GM23338 (cell line): ENCODE measurements around the gene EIF4A2. TPM values are rescaled to one million over a fixed set of nuclear protein-coding genes. Genes with fewer than 3 reads are reported as not detected.

Experiments
- ATAC-seq: fragments of 200-7000 bp; cut with Tn5 transposase; 3 replicates; pipeline ENCODE4 v1.9.1; 2020
- DNase-seq: peaks from one replicate; pipeline ENCODE4 v3.0.0-alpha.2; 2015; ENCODE audit warnings: low spot score
- H2AFZ ChIP-seq: fragments of 200-600 bp; sonication (generic); 2 replicates; pipeline ENCODE4 v1.8.0; 2016; ENCODE audit warnings: antibody characterized with exemption, mild to moderate bottlenecking, moderate library complexity
- H3F3A ChIP-seq: fragments of 200-600 bp; sonication (generic); replicated peaks from 2 replicates; pipeline ENCODE4 v1.8.0; 2017; ENCODE audit warnings: antibody characterized with exemption, mixed run types, low read depth
- H3K27ac ChIP-seq: fragments of 200-600 bp; sonication (generic); 2 replicates; pipeline ENCODE4 v1.6.1; 2016; ENCODE audit warnings: low read depth
- H3K27me3 ChIP-seq: fragments of 200-600 bp; sonication (generic); 2 replicates; pipeline ENCODE4 v1.8.0; 2016; ENCODE audit warnings: mild to moderate bottlenecking, mixed run types, moderate library complexity; ENCODE audit not compliant: insufficient read depth
- H3K36me3 ChIP-seq: fragments of 200-600 bp; sonication (generic); 2 replicates; pipeline ENCODE4 v1.8.0; 2016; ENCODE audit warnings: mild to moderate bottlenecking; ENCODE audit not compliant: insufficient read depth
- H3K4me1 ChIP-seq: fragments of 200-600 bp; sonication (generic); 2 replicates; pipeline ENCODE4 v1.8.0; 2016; ENCODE audit warnings: mild to moderate bottlenecking, moderate library complexity; ENCODE audit not compliant: insufficient read depth
- H3K4me2 ChIP-seq: fragments of 200-600 bp; sonication (generic); 2 replicates; pipeline ENCODE4 v1.7.1; 2017; ENCODE audit warnings: mixed run types
- H3K4me3 ChIP-seq: fragments of 200-600 bp; sonication (generic); 2 replicates; pipeline ENCODE4 v1.6.1; 2016; ENCODE audit warnings: mixed run types
- H3K79me2 ChIP-seq: fragments of 200-600 bp; sonication (generic); replicated peaks from 2 replicates; pipeline ENCODE4 v1.8.0; 2017; ENCODE audit warnings: mild to moderate bottlenecking; ENCODE audit not compliant: insufficient read depth
- H3K9me2 ChIP-seq: fragments of 200-600 bp; sonication (generic); 2 replicates; pipeline ENCODE4 v1.8.0; 2017; ENCODE audit not compliant: insufficient read depth
- H4K20me1 ChIP-seq: fragments of 200-600 bp; sonication (generic); replicated peaks from 2 replicates; pipeline ENCODE4 v1.8.0; 2017; ENCODE audit warnings: mild to moderate bottlenecking; ENCODE audit not compliant: insufficient read depth
- H3K27ac Mint-ChIP-seq: 2 replicates; pipeline ENCODE4 v1.8.0; 2020; ENCODE audit warnings: inconsistent platforms, mild to moderate bottlenecking, moderate library complexity, mixed read lengths
- H3K27me3 Mint-ChIP-seq: 3 replicates; pipeline ENCODE4 v1.8.0; 2022; ENCODE audit warnings: low read depth, mild to moderate bottlenecking, moderate library complexity, mixed read lengths, inconsistent platforms; ENCODE audit not compliant: insufficient read depth, poor library complexity
- H3K36me3 Mint-ChIP-seq: 3 replicates; pipeline ENCODE4 v1.8.0; 2021; ENCODE audit warnings: low read depth, mild to moderate bottlenecking, inconsistent platforms, moderate library complexity, mixed read lengths
- H3K4me1 Mint-ChIP-seq: 3 replicates; pipeline ENCODE4 v1.8.0; 2020; ENCODE audit warnings: mild to moderate bottlenecking, inconsistent platforms, mixed read lengths
- H3K4me3 Mint-ChIP-seq: 3 replicates; pipeline ENCODE4 v1.8.0; 2021; ENCODE audit warnings: moderate library complexity, mild to moderate bottlenecking, inconsistent platforms, mixed read lengths
- H3K9me3 Mint-ChIP-seq: 3 replicates; pipeline ENCODE4 v1.8.0; 2020; ENCODE audit warnings: moderate library complexity, mild to moderate bottlenecking, inconsistent platforms, mixed read lengths
- CREB1 ChIP-seq: fragments of 250-450 bp; sonication (Bioruptor Pico); IDR thresholded peaks from 2 replicates; pipeline ENCODE4 v1.5.0; 2020; ENCODE audit warnings: low read depth, mild to moderate bottlenecking, moderate library complexity
- CTCF ChIP-seq, 2 experiments: fragments of 200-600 bp in 1 of 2; sonication (generic) in 1 of 2; conservative IDR thresholded peaks; 2 replicates each; pipeline versions ENCODE4 v1.5.1 to v1.6.1; 2016 to 2017; ENCODE audit warnings: antibody characterized with exemption in 2 of 2, low read depth in 2 of 2, mild to moderate bottlenecking in 2 of 2, moderate library complexity in 1 of 2
- EZH2 ChIP-seq: fragments of 200-600 bp; sonication (generic); IDR thresholded peaks from one replicate; pipeline ENCODE4 v1.8.0; 2017; ENCODE audit warnings: antibody characterized with exemption, mild to moderate bottlenecking, low read depth; ENCODE audit not compliant: unreplicated experiment
- EZH2phosphoT487 ChIP-seq: fragments of 200-600 bp; sonication (generic); IDR thresholded peaks from one replicate; pipeline ENCODE4 v1.8.1; 2018; ENCODE audit warnings: antibody characterized with exemption; ENCODE audit not compliant: unreplicated experiment
- JUNB ChIP-seq: IDR thresholded peaks from one replicate; pipeline ENCODE4 v1.6.1; 2016; ENCODE audit warnings: antibody characterized with exemption; ENCODE audit not compliant: unreplicated experiment
- NANOG ChIP-seq: IDR thresholded peaks from 2 replicates; pipeline ENCODE4 v1.6.1; 2016; ENCODE audit warnings: antibody characterized with exemption, borderline replicate concordance
- POLR2AphosphoS5 ChIP-seq: IDR thresholded peaks from 2 replicates; pipeline ENCODE4 v1.6.1; 2016; ENCODE audit warnings: antibody characterized with exemption, low read depth
- STAT1 ChIP-seq: IDR thresholded peaks from one replicate; pipeline ENCODE4 v1.6.1; 2016; ENCODE audit warnings: antibody characterized with exemption; ENCODE audit not compliant: unreplicated experiment
- ZNF114 ChIP-seq: fragments of 250-450 bp; sonication (Bioruptor Pico); IDR thresholded peaks from 2 replicates; pipeline ENCODE4 v1.5.0; 2020; ENCODE audit warnings: mild to moderate bottlenecking, moderate library complexity
- ZNF331 ChIP-seq: fragments of 250-450 bp; sonication (Bioruptor Pico); IDR thresholded peaks from 2 replicates; pipeline ENCODE4 v1.5.0; 2020; ENCODE audit warnings: low read depth, mild to moderate bottlenecking, moderate library complexity
- polyA plus RNA-seq: library from polyadenylated mRNA; unstranded; fragments of >200 nt; fragmentation: Nextera tagmentation; extraction: Ambion mirVana; gene quantifications from 2 replicates; pipeline ENCODE4 v1.2.1, GENCODE V29; 2016
- total RNA-seq: library from RNA; depleted of rRNA; stranded (reverse); fragments of >200 nt; shearing (Covaris generic); gene quantifications from 2 replicates; pipeline ENCODE4 v1.2.3, GENCODE V29; 2014
- TF ChIP-seq, protein P1 (sequence below): fragments of 250-450 bp; sonication (Bioruptor Pico); IDR thresholded peaks from 2 replicates; pipeline ENCODE4 v1.5.0; 2020; ENCODE audit warnings: mild to moderate bottlenecking, moderate library complexity
- TF ChIP-seq, protein P2 (sequence below): IDR thresholded peaks from 2 replicates; pipeline ENCODE4 v1.6.1; 2016; ENCODE audit warnings: antibody characterized with exemption
- TF ChIP-seq, protein P3 (sequence below): IDR thresholded peaks from one replicate; pipeline ENCODE4 v1.6.1; 2018; ENCODE audit warnings: antibody characterized with exemption; ENCODE audit not compliant: unreplicated experiment

EIF4A2 gene
- total and polyA plus RNA-seq, 2 experiments from 2014 or later = 386 to 666 TPM

GRCh38 chr3:186802701-186803100 lies 19.3 kb downstream of the EIF4A2 start:
- H3K4me1 Mint-ChIP-seq = peaks cover 6% of the 10 kb centered on the region; the same call in 2 of the 3 replicates
- peaks cover 15% of the 10 kb centered on the region for H3F3A ChIP-seq
- H4K20me1 ChIP-seq = peaks cover 13% of the 10 kb centered on the region
- H3K9me3 Mint-ChIP-seq = no peaks in the 10 kb centered on the region
- TF ChIP-seq ZNF114 (CRISPR knock-in tag) (no peak), EZH2 (no peak), CREB1 (CRISPR knock-in tag) (no peak), EZH2phosphoT487 (no peak), ZNF331 (CRISPR knock-in tag) (no peak), CTCF (conservative IDR thresholded peaks at IDR 0.05; ENCODE audit: low read depth in 2 of 2) (no peak), POLR2AphosphoS5 (no peak), STAT1 (no peak), JUNB (no peak), NANOG (no peak)
- TF ChIP-seq, protein P1, sequence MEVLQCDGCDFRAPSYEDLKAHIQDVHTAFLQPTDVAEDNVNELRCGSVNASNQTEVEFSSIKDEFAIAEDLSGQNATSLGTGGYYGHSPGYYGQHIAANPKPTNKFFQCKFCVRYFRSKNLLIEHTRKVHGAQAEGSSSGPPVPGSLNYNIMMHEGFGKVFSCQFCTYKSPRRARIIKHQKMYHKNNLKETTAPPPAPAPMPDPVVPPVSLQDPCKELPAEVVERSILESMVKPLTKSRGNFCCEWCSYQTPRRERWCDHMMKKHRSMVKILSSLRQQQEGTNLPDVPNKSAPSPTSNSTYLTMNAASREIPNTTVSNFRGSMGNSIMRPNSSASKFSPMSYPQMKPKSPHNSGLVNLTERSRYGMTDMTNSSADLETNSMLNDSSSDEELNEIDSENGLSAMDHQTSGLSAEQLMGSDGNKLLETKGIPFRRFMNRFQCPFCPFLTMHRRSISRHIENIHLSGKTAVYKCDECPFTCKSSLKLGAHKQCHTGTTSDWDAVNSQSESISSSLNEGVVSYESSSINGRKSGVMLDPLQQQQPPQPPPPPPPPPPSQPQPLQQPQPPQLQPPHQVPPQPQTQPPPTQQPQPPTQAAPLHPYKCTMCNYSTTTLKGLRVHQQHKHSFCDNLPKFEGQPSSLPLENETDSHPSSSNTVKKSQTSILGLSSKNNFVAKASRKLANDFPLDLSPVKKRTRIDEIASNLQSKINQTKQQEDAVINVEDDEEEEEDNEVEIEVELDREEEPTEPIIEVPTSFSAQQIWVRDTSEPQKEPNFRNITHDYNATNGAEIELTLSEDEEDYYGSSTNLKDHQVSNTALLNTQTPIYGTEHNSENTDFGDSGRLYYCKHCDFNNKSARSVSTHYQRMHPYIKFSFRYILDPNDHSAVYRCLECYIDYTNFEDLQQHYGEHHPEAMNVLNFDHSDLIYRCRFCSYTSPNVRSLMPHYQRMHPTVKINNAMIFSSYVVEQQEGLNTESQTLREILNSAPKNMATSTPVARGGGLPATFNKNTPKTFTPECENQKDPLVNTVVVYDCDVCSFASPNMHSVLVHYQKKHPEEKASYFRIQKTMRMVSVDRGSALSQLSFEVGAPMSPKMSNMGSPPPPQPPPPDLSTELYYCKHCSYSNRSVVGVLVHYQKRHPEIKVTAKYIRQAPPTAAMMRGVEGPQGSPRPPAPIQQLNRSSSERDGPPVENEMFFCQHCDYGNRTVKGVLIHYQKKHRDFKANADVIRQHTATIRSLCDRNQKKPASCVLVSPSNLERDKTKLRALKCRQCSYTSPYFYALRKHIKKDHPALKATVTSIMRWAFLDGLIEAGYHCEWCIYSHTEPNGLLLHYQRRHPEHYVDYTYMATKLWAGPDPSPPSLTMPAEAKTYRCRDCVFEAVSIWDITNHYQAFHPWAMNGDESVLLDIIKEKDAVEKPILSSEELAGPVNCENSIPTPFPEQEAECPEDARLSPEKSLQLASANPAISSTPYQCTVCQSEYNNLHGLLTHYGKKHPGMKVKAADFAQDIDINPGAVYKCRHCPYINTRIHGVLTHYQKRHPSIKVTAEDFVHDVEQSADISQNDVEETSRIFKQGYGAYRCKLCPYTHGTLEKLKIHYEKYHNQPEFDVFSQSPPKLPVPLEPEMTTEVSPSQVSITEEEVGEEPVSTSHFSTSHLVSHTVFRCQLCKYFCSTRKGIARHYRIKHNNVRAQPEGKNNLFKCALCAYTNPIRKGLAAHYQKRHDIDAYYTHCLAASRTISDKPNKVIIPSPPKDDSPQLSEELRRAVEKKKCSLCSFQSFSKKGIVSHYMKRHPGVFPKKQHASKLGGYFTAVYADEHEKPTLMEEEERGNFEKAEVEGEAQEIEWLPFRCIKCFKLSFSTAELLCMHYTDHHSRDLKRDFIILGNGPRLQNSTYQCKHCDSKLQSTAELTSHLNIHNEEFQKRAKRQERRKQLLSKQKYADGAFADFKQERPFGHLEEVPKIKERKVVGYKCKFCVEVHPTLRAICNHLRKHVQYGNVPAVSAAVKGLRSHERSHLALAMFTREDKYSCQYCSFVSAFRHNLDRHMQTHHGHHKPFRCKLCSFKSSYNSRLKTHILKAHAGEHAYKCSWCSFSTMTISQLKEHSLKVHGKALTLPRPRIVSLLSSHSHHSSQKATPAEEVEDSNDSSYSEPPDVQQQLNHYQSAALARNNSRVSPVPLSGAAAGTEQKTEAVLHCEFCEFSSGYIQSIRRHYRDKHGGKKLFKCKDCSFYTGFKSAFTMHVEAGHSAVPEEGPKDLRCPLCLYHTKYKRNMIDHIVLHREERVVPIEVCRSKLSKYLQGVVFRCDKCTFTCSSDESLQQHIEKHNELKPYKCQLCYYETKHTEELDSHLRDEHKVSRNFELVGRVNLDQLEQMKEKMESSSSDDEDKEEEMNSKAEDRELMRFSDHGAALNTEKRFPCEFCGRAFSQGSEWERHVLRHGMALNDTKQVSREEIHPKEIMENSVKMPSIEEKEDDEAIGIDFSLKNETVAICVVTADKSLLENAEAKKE = no peak
- TF ChIP-seq, protein P2, sequence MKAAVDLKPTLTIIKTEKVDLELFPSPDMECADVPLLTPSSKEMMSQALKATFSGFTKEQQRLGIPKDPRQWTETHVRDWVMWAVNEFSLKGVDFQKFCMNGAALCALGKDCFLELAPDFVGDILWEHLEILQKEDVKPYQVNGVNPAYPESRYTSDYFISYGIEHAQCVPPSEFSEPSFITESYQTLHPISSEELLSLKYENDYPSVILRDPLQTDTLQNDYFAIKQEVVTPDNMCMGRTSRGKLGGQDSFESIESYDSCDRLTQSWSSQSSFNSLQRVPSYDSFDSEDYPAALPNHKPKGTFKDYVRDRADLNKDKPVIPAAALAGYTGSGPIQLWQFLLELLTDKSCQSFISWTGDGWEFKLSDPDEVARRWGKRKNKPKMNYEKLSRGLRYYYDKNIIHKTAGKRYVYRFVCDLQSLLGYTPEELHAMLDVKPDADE = no peak
- TF ChIP-seq, protein P3, sequence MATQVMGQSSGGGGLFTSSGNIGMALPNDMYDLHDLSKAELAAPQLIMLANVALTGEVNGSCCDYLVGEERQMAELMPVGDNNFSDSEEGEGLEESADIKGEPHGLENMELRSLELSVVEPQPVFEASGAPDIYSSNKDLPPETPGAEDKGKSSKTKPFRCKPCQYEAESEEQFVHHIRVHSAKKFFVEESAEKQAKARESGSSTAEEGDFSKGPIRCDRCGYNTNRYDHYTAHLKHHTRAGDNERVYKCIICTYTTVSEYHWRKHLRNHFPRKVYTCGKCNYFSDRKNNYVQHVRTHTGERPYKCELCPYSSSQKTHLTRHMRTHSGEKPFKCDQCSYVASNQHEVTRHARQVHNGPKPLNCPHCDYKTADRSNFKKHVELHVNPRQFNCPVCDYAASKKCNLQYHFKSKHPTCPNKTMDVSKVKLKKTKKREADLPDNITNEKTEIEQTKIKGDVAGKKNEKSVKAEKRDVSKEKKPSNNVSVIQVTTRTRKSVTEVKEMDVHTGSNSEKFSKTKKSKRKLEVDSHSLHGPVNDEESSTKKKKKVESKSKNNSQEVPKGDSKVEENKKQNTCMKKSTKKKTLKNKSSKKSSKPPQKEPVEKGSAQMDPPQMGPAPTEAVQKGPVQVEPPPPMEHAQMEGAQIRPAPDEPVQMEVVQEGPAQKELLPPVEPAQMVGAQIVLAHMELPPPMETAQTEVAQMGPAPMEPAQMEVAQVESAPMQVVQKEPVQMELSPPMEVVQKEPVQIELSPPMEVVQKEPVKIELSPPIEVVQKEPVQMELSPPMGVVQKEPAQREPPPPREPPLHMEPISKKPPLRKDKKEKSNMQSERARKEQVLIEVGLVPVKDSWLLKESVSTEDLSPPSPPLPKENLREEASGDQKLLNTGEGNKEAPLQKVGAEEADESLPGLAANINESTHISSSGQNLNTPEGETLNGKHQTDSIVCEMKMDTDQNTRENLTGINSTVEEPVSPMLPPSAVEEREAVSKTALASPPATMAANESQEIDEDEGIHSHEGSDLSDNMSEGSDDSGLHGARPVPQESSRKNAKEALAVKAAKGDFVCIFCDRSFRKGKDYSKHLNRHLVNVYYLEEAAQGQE = no peak
- H3K36me3 ChIP-seq = peaks cover 62% of the 10 kb centered on the region
- H3K79me2 ChIP-seq = peaks cover 36% of the 10 kb centered on the region
- H3K4me1 ChIP-seq = peaks cover 14% of the 10 kb centered on the region; the same call in 1 of the 2 replicates
- ATAC-seq (no peak), DNase-seq (no peak)
- H3K4me3 ChIP-seq = no peak overlapping the region
- no peak overlapping the region for H3K27ac Mint-ChIP-seq
- H3K27me3 Mint-ChIP-seq = no peaks in the 10 kb centered on the region
- peaks cover 68% of the 10 kb centered on the region for H3K36me3 Mint-ChIP-seq
- H3K4me3 Mint-ChIP-seq = no peak overlapping the region
- H3K27me3 ChIP-seq = no peaks in the 10 kb centered on the region
- no peak overlapping the region for H3K4me2 ChIP-seq
- no peak overlapping the region for H2AFZ ChIP-seq
- H3K9me2 ChIP-seq = no peaks in the 10 kb centered on the region
- H3K27ac ChIP-seq = no peak overlapping the region
